ENCODE measurements around the gene ANKRD16.
"Not testable (repeated sequence)": the region's sequence is repeated elsewhere in the genome, so short reads cannot be mapped to it uniquely, and the experiment has no call there.

ANKRD16 gene

DNA sequence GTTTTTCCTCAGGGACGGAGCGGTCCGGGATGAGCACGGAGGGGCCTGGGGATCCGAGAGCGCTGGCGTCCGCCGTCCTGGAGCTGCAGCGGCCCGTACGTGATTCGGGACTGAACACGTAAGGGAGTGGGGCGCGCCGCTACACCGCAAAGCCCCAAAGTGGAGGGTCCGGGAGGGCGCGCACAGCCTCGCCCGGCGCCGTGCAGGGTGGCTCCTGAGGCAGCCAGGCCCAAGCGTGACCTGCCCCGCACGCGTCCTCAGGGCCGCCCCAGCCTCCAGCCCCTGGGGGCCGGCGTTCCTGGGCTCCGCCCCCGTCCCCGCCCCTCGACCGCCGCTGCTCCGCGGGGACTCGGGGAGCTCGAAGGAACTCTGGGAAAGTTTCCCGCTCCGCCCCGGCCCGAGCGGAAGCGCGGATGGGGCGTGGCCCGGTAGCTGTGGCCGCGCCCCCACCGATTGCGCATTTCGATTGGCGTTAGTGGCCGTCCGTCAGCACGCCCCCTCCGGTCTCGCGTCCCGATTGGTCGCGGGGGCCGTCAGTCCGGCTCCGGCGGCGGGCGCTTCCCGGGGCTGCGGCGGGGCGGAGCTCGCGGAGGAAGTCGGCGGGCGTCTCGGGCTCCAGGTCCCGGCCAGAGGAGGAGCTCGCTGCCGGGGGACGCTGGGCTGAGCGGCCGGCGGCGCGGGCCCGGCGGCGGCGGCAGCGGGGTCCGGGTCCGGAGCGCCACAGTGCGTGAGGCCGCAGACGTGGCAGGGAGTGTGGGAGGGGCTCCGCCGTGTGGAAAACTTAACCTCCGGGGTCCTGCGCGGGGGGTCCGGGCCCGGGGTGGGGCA, at the start of gene ANKRD16, which contains the start of gene FBH1:
ANKRD16 (minus strand) TSS at position 270 of the 828 bp plus-strand sequence. CDS start 539 bp downstream, outside the sequence.
FBH1 (plus strand) TSS at position 620 of the 828 bp plus-strand sequence; CDS start at position 723, 103 bp downstream.
- DNase-seq (ENCODE audit: low read depth), result peak; percentile 95

DNA sequence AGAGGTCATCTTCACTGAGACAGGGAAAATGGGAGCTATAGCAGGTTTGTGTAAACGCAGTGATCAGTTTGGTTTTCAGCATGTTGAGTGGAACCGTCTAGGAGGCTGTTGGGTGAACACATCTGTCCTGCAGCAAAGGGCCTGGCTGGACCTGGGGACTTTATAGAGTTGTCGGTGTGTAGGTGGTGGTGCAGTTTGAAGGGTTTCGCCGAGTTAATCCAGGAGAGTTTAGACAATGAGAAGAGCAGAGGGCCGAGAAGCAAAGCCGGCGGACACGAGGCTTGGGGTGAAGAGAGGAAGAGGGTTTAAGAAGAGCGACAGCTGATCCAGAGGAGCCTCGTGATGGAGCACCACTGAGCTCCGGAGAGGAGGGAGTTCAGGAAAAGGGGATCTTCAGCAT, 48.6 kb upstream of the ANKRD16 start:
- no peak for DNase-seq (ENCODE audit: low read depth)

DNA sequence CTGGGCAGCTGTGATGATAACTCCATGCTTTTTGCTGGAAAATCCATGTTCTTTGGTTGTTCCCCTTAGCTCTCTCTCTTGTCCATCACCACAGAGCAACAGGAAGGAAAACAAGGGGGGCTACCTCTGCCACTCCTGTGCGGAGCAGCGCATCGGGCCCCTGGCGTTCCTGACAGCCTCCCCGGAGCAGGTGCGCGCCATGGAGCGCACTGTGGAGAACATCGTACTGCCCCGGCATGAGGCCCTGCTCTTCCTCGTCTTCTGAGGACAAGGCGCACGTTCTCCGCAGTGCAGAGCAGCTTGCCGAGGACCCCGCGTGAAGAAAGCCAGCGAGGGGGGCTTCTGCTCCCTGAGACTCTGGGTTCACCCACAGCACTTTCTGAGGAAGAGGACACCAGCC, 47.3 kb upstream of the ANKRD16 start:
- DNase-seq (ENCODE audit: low read depth), result no peak

DNA sequence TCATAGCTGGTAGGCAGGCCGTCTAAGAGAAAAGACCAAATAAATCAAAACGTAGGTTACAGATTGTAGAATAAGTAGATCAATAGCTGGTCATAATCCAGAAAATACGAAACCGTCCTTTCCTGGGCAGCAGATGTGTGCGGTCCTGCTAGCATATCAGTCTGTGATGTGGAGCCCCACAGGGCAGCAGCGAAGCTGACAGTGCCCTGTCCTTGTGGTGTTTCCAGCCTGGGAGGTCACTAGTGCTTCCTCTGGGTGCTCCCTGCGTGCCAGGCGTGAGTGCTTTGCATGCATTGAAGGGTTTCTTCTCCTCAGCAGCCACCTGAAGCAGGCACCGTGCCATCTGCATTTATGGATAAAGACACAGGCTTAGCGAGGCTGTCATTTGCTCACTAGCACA, 45.9 kb upstream of the ANKRD16 start:
- no peak for DNase-seq (ENCODE audit: low read depth)

DNA sequence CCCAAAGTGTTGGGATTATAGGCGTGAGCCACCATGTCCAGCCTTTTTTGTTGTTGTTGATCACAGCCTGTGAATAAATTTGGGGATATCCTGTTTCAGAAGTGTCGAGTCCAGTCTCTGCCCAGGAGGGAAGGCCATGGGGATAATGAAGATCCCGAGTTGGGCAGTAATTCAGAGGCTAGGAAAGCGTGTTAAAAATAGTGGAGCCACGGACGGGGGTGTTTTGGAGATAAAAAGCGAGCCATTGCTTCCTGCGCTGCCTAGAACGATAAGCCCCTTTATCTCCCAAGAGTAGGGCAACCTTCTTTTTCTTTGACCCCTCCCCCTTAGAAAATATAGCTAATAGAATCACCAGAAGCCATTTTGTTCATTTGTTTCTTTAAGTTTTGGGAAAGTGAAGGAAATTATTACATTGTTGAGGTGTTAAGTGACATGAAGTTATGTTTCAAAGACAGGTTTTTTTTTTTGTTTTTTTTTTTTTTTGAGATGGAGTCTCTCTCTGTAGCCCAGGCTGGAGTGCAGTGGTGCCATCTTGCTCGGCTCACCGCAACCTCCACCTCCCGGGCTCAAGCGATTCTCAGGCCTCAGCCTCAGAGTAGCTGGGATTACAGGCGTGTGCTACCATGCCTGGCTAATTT, 44.3 kb upstream of the ANKRD16 start:
- no peak for DNase-seq (ENCODE audit: low read depth)

DNA sequence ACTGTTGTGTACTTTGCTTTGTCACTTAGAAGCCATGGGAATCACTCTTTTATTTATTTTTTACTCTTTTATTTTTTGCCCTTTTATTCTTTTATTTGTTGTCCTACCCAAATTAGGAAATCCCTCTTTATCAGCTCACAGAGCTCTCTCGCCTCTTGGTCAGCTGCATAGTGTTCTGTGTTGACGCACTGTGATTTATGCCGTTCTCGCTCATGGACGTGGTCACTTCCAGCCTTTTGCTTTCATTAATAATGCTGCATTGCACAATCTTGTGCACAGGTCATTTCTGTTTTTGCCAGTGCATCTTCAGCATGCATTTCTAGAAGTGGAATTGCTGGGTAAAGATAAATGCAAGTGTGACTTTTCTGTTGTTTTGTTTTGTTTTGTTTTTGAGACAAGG, 42.7 kb upstream of the ANKRD16 start:
- no peak for DNase-seq (ENCODE audit: low read depth)

DNA sequence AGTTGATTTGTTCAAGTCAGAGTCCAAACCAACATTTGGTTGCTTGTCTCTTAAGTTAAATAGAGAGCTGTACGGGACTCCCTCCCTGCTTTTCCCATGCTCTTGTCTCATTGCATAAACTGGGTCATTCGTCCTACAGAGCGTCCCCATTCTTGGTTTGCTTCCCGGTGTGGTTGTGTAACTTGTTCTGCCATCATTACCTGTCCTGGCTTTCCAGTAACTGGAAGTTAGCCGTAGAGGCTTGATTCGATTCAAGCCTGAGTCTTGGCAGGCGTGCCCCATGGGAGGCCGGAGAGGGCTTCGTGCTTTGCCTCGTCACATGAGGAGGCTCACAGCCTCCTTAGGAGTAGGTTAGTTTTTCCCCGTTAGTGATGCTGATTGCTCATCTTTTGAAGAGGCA, 40.6 kb upstream of the ANKRD16 start:
- DNase-seq (ENCODE audit: low read depth), result no peak

DNA sequence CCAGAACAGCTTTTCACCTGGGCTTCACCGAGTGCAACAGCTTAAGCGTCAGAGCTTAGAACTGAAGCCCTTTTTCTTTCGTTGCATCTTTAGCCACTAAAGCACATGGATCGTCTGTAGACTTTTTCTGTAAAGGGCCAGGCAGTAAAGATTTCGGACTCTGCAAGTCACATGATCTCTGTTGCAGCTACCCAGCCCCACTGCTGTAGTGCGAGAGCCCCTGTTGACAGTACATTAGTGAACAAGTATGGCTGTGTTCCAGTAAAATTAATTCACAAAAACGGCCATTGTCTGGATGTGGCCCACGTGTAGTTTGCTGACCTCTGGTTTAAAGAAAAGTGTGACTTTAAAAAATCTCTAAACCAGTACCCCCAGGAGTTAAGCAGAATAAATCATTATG, 39.7 kb upstream of the ANKRD16 start:
- no peak for DNase-seq (ENCODE audit: low read depth)

DNA sequence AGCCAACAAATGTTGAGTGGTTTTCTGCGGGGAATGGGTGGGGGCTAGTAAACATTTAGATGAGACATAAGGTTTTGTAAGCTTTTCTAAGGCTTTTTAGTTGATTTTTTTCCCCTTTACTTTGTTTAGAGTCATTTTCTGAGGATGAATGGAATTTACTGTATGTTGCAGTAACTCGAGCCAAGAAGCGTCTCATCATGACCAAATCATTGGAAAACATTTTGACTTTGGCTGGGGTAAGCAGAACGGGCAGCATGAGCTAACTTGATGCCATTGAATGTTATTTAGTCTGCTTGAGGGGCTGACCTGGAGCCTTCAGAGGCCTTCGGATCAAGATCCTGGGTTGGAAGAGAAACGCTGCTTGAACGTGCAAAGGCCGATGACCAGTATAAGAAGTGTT, 37.6 kb upstream of the ANKRD16 start:
- no peak for DNase-seq (ENCODE audit: low read depth)

DNA sequence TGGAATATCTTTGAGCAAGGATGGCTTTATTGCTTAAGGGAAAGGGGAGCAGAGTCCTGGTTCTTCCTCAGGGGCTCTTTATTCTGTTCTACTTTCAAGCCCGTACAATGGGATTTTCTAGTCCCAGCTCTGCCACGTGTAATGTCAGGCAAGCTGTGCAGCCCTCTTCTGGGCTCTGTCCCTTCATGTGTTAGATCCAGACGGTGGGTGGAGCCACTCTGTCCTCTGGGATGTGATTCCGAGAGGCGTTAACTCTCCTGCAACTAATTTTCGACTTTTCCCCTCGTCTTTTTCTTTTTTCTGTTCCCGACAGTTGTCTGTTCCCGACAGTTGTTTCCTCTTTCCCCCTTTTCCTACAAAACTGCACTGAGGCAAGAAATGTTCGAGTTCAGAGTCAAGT, 35.2 kb upstream of the ANKRD16 start:
- no peak for DNase-seq (ENCODE audit: low read depth)

DNA sequence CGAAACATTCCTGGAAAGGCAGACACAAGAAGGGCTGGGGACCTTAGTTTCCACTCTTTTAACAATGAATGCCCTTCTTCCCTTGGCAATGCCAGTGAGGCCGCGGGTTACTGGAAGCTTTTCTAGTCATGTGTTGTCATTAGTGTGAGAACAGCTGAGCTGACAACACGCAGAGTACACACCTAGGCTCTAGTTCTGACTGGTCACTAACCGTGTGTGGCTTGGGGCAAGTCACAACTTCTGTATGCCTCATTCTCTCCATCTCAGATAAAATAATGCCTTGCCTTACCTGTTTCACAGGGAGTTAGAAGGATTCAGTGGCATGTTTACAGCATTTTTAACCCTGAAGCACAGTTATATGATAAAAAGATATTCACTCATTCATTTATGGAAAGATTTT, 32.1 kb upstream of the ANKRD16 start:
- no peak for DNase-seq (ENCODE audit: low read depth)

DNA sequence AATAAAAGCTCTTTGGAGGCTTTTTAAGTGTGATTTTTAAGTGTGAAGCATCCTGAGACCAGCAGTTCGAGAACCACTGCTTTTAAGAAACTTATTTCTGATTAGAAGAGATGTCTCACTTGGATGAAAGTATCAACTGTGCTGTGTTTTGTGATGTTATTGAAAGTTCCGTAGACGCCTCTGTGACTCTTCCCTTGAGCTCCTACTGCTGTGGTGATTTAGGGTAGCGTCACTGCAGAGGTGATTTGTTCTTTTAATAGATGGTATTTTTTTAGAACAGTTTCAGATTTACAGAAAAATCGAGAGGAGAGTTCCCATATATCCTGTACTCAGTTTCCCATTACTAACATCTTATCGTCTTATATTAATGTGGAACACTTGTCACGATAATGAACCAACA, 29.9 kb upstream of the ANKRD16 start:
- DNase-seq (ENCODE audit: low read depth), result no peak

DNA sequence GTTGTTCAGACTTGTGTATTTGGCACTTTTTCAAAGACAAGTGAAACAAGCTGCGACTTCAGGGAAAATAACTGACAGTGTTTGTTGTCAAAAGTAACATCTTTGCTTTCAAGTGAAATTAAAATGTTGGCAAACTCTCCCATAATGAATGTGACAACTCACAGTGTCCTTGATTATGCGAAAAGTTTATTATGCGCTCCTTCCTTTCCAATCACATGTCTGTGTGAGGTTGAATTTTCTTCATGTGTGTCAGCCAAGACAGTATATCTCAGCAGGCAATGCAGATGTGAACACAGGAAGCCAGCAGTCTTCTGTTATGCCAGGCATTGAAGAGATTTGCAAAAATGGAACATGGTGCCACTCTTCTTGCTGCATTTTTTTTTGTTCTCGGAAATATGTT, 29.1 kb upstream of the ANKRD16 start:
- DNase-seq (ENCODE audit: low read depth), result no peak

DNA sequence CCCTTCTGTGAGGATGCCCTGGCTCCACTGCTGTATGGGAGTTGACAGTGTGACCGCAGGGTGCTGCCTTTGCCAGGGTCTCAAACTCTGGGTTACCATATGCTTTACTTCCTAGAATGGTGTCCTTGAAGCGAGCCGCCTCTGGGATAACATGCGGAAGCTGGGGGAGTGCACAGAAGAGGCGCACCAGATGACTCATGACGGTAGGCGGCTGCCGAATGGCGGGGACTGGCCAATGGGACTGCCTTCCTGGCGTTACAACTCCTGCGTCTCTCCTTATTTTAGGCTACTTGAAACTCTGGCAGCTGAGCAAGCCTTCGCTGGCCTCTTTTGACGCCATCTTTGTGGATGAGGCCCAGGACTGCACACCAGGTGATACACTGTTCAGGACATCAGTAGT, 27.6 kb upstream of the ANKRD16 start:
- no peak for DNase-seq (ENCODE audit: low read depth)

DNA sequence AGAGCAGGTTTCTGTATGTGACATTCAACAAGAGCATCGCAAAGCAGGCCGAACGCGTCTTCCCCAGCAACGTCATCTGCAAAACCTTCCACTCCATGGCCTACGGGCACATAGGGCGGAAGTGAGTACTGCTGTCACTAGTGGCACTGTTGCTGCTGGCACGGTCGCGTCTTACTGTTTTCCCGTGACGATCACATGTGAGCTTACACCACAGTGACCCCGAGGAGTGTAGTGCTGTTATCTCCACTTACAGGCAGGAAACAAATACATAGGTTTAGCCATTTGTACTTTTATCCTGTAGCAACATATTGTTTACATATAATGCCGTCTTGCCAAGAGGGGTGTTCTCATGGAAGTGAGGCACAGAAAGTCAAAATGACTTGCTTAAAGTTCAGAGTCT, 25.8 kb upstream of the ANKRD16 start:
- no peak for DNase-seq (ENCODE audit: low read depth)

DNA sequence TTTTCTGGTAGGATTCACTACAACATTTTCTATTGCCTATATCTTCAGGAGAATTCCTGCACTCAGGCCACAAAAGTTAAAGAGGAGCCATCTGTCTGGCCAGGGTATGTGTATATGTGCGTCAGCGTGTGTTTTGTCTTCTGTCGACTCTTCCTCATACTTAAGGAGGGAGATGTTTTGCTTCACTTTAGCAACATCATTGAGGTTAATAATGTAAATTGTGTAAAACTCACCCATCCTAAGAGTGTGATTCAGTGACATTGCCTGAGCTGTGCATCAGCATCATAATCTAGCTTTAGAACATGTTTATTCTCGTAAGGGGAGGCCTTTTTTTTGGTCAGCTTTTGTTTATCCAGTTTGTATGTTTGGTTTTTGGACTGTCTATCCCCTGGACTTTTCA, 24.0 kb upstream of the ANKRD16 start:
- DNase-seq (ENCODE audit: low read depth), result no peak

DNA sequence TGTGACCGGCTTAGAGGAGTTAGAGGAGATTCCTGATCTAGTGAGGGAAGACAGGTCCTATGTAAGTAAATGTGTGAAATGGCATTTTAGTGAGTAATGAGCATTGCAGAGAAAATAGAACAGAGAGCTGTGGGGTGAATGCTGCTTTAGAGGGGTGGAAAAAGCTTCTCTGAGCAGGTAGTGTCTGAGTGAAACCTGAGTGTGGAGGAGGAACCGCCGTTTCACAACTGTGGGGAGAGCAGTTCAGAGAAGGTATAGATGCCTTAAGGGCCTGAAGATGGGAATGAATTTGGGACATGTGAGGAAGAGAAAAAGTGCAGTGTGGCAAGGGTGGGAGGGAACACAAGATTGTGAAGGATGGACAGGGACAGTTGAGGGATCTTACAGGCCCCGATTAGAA, 22.0 kb upstream of the ANKRD16 start:
- DNase-seq (ENCODE audit: low read depth), result no peak

DNA sequence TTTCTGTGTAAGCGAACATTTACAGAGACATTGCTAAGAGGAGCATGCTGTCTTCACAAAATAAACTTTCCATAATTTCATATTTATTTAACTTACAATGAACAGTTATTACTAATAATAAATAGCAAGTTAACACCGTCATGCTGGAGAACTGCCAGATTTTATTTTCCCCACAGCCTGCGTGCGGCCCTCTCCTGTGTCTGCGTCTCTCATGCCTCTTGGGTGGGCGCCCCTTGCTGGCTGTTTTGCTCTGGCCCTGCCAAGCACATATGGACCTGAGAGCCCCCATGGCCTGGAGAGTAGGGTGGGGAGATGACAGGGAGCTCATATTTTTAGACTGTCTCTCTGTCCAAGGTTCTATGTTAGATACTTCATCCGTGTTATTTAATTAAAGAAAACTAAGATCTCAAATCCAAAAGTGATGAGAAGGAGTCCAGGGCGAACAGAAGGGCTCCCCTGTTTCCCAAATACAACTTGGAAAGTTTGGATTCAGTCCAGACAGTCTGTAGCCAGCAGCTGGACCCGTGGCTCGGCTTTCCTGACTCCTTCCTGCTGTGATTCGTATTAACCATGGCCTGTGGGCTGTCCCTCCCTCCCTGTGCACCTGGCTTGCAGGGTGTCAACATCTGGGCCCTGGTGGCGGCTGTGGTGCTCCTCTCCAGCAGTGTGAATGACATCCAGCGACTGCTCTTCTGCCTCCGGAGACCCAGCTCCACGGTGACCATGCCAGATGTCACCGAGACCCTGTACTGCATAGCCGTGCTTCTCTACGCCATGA, 20.8 kb upstream of the ANKRD16 start:
- DNase-seq (ENCODE audit: low read depth), result no peak

DNA sequence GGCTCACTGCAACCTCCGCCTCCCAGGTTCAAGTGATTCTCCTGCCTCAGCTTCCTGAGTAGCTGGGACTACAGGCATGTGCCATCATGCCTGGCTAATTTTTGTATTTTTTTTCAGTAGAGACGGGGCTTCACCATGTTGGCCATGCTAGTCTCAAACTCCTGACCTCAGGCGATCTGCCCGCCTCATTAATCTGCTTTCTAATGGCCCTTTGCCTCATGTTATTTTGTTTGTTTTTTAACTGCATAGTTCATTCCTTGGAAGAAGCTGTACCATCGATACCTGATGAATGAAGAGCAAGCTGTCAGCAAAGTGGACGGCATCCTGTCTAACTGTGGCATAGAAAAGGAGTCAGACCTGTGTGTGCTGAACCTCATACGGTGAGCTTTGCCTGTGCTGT, 19.0 kb upstream of the ANKRD16 start:
- not testable (repeated sequence) for DNase-seq (ENCODE audit: low read depth)

DNA sequence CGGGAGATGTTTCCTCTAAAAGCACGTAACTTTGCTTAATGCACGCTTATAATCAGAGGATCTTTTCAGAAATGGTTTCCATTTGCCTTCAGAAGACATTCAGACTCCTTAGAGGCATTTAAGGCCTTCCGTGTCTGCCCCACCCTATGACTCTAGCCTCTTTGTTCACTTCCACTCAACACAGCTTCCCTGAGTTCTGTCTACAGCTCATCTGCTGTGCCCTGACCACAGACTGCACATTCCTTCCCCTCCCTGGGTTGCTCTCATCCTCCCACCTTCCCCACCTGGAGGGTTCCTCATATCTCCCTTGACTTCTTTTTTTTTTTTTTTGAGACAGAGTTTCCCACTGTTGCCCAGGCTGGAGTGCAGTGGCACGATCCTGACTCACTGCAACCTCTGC, 17.0 kb upstream of the ANKRD16 start:
- no peak for DNase-seq (ENCODE audit: low read depth)

DNA sequence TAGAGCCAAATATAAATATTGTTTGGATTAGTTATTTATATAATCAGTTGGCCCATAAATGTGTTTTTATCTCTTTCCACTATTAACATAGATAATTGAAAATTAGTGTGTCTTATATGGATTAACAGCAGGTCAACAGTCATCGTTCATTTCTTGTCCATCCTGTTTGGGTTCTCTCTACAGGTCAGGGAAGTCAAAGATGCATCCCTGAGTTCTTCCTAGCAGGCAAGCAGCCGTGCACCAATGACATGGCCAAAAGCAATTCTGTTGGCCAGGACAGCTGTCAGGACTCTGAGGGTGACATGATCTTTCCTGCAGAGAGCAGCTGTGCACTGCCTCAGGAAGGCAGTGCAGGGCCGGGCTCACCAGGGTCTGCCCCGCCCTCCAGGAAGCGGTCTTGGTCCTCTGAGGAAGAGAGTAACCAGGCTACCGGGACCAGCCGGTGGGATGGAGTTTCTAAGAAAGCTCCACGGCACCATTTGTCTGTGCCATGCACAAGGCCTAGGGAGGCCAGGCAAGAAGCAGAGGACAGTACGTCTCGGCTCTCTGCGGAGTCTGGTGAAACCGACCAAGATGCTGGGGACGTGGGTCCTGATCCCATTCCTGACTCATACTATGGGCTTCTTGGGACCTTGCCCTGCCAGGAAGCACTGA, 16.3 kb upstream of the ANKRD16 start:
- DNase-seq (ENCODE audit: low read depth), result no peak

DNA sequence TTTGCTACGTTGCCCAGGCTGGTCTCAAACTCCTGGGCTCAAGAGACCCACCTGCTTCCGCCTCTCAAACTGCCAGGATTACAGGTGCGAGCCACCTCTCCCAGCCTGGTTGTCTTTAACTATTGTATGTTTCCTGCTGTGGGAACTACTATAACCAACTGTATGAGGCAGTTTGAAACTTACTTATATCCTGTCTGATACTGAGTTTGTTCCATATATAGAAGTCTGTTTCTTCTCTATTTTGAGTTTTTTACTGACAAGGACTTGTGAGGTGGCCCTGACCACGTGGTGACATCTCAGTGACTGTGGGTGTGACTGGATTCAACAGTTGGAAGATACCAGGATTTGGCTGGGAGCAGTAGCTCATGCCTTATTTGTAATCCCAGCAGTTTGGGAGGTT, 14.5 kb upstream of the ANKRD16 start:
- no peak for DNase-seq (ENCODE audit: low read depth)

Measured in stimulated activated CD4-positive, alpha-beta T cell treated with anti-CD3 and anti-CD28 coated beads, Interleukin-2, amount 100 ng/mL, for 4 hours (primary cell).